ENCODE results near the gene RUVBL1.

- no peak for TF ChIP-seq CTCF (IDR thresholded peaks at IDR 0.05 in 4 of 5, conservative IDR thresholded peaks at IDR 0.05 in 1 of 5)
- no peak for TF ChIP-seq POLR2A (IDR thresholded peaks at IDR 0.05)
Observed at GRCh38 chr3:128098234-128098633, 25.4 kb downstream of the RUVBL1 start.

All from gastrocnemius medialis (tissue), 4 donors.